Prostate gland (tissue), 2 donors: Measurements from ENCODE around the gene TPH2.

ENCODE experiments used
- CTCF ChIP-seq, 4 experiments: fragments of 200-600 bp in 2 of 4; fragments of 450-650 bp in 2 of 4; sonication (generic) in 2 of 4; IDR thresholded peaks; 1 replicate in 3 of 4; 2 replicates in 1 of 4; pipeline ENCODE4 v1.5.1; 2016 to 2019; ENCODE audit warnings: antibody characterized with exemption in 4 of 4, mild to moderate bottlenecking in 2 of 4, moderate library complexity in 2 of 4
- POLR2A ChIP-seq: fragments of 450-650 bp; IDR thresholded peaks from one replicate; pipeline ENCODE4 v1.6.1; 2016; ENCODE audit warnings: antibody characterized with exemption, mild to moderate bottlenecking

GRCh38 chr12:72036393-72036792 is 97.7 kb downstream of the TPH2 start:
- TF ChIP-seq CTCF (IDR thresholded peaks at IDR 0.05) (no peak), POLR2A (no peak)
